Measurements from ENCODE around the gene NLK. TPM values are rescaled to one million over a fixed set of nuclear protein-coding genes. Genes with fewer than 3 reads are reported as not detected.

NLK gene
- total RNA-seq, 1 donor from 2014 or later = 13.3 TPM

- Histone ChIP-seq H3K9me3 (no peaks in the 10 kb centered on the region), H3K27ac (no peak overlapping the region), H3K27me3 (no peaks in the 10 kb centered on the region), H3K4me3 (no peak overlapping the region), H3K36me3 (no peaks in the 10 kb centered on the region), H3K4me1 (no peaks in the 10 kb centered on the region)
- TF ChIP-seq POLR2AphosphoS5 (IDR thresholded peaks at IDR 0.05; ENCODE audit: insufficient read depth in 1 of 2, low read depth in 1 of 2) (no peak), POLR2A (IDR thresholded peaks at IDR 0.05) (no peak)
- TF ChIP-seq, protein P1, sequence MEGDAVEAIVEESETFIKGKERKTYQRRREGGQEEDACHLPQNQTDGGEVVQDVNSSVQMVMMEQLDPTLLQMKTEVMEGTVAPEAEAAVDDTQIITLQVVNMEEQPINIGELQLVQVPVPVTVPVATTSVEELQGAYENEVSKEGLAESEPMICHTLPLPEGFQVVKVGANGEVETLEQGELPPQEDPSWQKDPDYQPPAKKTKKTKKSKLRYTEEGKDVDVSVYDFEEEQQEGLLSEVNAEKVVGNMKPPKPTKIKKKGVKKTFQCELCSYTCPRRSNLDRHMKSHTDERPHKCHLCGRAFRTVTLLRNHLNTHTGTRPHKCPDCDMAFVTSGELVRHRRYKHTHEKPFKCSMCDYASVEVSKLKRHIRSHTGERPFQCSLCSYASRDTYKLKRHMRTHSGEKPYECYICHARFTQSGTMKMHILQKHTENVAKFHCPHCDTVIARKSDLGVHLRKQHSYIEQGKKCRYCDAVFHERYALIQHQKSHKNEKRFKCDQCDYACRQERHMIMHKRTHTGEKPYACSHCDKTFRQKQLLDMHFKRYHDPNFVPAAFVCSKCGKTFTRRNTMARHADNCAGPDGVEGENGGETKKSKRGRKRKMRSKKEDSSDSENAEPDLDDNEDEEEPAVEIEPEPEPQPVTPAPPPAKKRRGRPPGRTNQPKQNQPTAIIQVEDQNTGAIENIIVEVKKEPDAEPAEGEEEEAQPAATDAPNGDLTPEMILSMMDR (IDR thresholded peaks at IDR 0.05) = no peak
- intact Hi-C loops (cut with DNase I) = no loop called here
- DNase-seq (ENCODE audit: extremely low spot score in 2 of 2) = no peak
Measured at GRCh38 chr17:28219771-28220170, 177.3 kb downstream of the NLK start.

GRCh38 chr17:28221751-28222414 lies 179.4 kb downstream of the NLK start:
- no peaks in the 10 kb centered on the region for H3K36me3 ChIP-seq
- no peak for DNase-seq (ENCODE audit: extremely low spot score in 2 of 2)

GRCh38 chr17:28225271-28225670 lies 182.8 kb downstream of the NLK start:
- no peak for DNase-seq (ENCODE audit: extremely low spot score in 2 of 2)
- no peaks in the 10 kb centered on the region for H3K9me3 ChIP-seq
- no peaks in the 10 kb centered on the region for H3K36me3 ChIP-seq
- H3K27me3 ChIP-seq = no peaks in the 10 kb centered on the region
- intact Hi-C loops (cut with DNase I) = no loop called here
- H3K4me1 ChIP-seq = peaks cover 18% of the 10 kb centered on the region
- no peak overlapping the region for H3K27ac ChIP-seq
- TF ChIP-seq POLR2AphosphoS5 (IDR thresholded peaks at IDR 0.05; ENCODE audit: insufficient read depth in 1 of 2, low read depth in 1 of 2) = no peak
- TF ChIP-seq POLR2A (IDR thresholded peaks at IDR 0.05) = no peak
- TF ChIP-seq, protein P1 (IDR thresholded peaks at IDR 0.05) = no peak
- H3K4me3 ChIP-seq = no peak overlapping the region

More at GRCh38 chr17:28221751-28222414, 179.4 kb downstream of the NLK start:
- H3K9me3 ChIP-seq = no peaks in the 10 kb centered on the region
- H3K4me3 ChIP-seq = no peak overlapping the region
- no peak overlapping the region for H3K27ac ChIP-seq
- H3K27me3 ChIP-seq = no peaks in the 10 kb centered on the region
- intact Hi-C loops (cut with DNase I) = no loop called here
- TF ChIP-seq, protein P1 (IDR thresholded peaks at IDR 0.05) = no peak
- TF ChIP-seq POLR2AphosphoS5 (IDR thresholded peaks at IDR 0.05; ENCODE audit: insufficient read depth in 1 of 2, low read depth in 1 of 2) (no peak), POLR2A (IDR thresholded peaks at IDR 0.05) (no peak)
- no peaks in the 10 kb centered on the region for H3K4me1 ChIP-seq

- H3K9me3 ChIP-seq = no peaks in the 10 kb centered on the region
- no peak for DNase-seq (ENCODE audit: extremely low spot score in 2 of 2)
Measured at GRCh38 chr17:28225867-28226266, 183.4 kb downstream of the NLK start.

More at GRCh38 chr17:28225867-28226266, 183.4 kb downstream of the NLK start:
- Histone ChIP-seq H3K4me1 (peaks cover 18% of the 10 kb centered on the region), H3K27ac (no peak overlapping the region), H3K36me3 (no peaks in the 10 kb centered on the region), H3K27me3 (no peaks in the 10 kb centered on the region), H3K4me3 (no peak overlapping the region)
- TF ChIP-seq POLR2A (IDR thresholded peaks at IDR 0.05) (no peak), POLR2AphosphoS5 (IDR thresholded peaks at IDR 0.05; ENCODE audit: insufficient read depth in 1 of 2, low read depth in 1 of 2) (no peak)
- TF ChIP-seq, protein P1 (IDR thresholded peaks at IDR 0.05) = no peak
- intact Hi-C loops (cut with DNase I) = no loop called here
